Retina (tissue), 1 donor: ENCODE results near the gene KLRF2.
A peak's percentile ranks its signal among the peaks of the same experiment; 100 is the strongest.

ENCODE experiments used
- DNase-seq: peaks from one replicate; pipeline ENCODE4 v3.0.0-alpha.2; 2016

The KLRF2 gene

DNA sequence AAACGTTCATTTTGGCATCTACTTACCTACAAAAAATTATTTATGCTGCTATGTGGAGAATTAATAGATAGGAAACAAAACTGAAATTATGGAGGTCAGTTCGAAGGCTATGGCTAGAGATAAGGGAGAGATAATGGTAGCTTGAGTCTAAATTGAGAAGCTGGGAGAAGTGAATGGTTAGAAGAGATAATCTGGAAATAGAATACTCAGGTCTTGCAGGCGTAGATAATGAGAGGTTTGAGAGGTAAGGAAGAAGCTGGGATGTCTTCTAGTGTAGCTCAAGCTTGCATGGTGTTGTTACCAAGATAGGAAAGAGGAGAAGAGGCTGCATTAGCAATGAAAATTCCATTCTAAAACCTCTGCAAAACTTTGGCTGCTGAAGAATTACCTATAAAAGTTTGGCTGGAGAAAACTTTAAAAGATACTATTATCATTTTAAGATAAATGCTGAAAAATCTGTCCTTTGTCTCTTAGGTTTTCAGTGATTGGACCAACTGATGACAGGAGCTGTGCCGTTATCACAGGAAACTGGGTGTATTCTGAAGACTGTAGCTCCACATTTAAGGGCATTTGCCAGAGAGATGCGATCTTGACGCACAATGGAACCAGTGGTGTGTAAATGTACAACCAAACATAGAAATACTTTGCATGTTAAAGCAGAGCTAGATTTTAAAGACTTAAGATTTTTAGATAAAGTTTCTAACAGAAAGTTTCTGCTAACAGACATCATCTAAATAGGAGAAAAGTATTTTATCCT, 14.1 kb downstream of the KLRF2 start:
- DNase-seq, result no peak

DNA sequence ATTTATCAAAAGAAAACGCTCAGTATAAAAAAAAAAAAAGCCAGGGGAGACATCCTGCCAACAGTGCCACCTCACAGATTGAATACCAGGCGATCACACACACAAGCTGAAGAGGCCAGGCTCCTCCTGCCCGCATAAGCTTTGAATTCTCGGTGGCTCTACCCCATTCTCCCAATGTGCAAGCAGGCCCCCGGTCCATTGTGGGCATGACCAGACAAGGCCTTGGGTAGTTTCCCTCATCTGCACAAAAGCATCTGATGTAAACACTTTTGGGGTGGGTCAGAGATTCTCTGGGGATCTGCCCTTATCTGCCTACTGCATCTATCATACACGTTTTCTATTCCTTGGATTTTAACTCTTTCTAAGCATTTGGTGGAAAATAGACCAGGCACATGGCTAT, 16.2 kb downstream of the KLRF2 start:
- no peak for DNase-seq

DNA sequence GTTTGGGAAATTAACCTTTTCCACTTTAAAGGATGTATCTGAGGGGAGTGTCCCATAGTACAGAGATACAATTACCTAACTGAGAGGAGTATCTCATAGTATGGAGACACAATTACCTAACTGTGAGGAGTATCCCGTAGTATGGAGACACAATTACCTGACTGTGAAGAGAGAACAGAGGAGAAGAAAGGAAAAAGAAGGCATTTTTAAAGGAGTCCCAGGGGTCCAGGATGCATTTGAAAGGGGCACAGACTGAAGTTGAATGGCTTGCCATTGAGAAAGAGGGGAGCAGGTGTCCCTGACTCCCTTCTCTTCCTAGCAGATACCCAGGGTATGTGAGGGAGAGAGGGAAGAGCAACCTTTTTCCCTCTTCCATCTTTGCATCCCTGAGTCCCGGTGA, 17.9 kb downstream of the KLRF2 start:
- DNase-seq, result no peak

DNA sequence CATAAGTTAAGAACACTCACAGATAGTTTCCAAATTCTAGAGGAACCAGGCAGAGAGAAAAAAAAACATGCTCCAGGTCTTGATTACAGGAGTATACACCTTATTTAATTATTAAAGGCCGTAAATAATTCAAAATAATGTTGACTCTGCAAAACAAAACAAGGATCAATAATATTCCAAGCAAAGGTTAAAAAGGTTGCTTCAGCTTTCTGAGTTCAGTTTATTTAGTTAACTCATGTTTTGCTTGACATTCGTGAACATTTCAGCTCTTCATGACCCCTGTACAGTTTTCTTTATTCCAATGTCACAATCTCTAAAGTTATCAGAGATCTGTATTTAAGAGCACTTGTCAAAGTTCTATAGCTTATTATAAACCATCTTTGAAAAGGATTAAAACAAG, 19.6 kb downstream of the KLRF2 start:
- DNase-seq, result no peak

DNA sequence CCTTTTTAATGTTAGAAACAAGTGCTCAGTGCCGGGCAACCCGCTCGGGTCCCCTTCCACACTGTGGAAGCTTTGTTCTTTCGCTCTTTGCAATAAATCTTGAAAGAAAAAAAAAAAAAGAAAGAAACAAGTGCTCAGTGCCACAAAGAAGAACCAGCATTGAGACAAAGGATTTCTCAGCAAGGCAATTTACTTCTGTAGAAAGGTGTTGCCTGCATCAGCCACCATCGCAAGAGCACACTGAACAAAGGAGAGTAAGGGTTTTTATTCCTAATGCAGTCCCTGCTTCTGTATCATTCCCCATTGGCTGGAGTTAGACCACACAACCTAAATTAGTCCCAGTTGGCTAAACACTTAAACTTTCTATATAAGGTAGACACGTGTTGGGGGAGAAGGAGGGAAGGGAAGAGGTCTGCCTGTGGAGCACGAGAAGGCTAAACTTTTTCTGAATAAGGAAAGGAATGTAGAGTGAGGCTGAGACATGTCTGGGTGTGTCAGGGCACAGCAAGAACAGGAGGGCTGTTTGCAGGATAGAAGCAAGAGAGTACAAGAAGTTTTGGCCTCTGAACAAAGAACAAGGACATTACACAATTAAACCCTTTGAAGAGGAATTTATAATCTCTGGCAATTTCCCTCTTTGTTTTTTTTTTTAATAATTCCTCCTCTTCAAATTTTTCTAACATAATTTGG, 21.4 kb downstream of the KLRF2 start:
- DNase-seq, result no peak

DNA sequence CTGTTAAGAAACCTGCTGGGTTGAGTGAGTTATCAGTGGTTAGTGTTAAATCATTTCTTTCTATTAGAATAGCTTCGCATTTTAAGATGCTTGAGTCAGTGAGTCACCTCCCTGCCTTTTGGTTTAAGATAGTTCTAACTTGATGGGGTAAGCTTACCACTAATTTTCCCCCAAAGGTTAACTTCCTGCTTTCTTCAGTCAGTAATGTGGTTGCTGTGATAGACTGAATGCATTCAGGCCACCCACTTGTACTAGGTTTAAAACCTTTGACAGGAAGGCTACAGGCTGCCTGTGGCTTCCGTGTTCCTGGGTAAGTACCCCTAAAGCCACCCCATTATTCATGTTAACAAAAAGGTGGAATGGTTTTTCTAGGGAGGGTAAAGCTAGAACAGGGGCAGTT, 25.6 kb downstream of the KLRF2 start:
- no peak for DNase-seq

DNA sequence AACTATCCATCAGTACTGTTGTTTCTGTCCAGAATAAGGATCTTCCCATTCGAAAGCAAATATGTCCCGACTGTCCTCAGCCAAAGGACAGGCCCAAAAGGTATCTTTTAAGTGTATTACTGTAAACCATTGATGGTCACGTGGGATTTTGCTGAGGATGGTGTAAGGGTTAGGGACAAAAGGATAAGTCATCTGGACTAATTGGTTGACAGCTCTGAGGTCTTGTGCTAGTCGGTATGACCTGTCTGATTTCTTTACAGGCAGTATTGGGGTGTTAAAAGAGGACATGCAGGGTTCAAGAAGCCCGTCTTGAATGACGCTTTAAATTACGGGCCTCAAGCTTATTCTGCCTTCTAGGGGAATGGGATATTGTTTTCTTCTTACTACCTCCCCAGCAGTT, 26.5 kb downstream of the KLRF2 start:
- DNase-seq, result no peak

DNA sequence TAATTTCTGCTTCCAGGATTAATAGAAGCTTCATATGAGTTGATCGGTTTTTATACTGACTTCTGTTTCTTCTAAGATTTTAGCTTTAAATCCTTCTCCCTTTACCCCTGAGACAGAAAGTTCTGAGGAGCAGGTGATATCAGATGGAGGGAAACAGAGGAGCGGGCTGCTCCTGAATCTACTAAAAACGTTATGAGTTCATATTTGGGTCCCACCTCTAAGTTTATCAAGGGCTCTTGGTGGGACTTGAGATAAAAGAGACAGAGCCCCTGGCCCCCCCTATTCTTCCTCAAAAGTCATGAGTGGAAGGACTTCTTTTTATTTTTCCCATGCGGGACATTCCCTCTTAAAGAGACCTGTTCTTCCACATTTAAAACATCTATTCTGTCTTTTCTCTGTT, 27.1 kb downstream of the KLRF2 start:
- no peak for DNase-seq

DNA sequence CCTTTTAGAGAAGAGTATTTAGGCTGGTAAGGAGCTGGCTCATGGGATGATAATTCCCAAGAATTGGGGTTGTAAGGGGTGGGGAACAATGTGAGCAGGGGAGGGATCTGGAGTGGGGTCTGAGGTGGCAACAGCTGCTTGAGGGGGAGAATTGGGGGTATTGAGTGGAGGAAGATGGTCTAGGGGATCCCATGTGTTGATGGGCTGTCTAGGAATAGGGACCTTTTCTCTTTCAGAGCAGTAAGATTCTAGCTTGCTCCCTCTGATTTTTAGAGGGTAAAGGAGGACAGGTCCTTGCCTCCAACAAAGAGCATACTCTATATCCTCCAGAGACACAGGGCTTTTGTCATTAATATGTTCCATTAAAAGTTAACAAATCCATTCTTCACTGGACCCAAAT, 28.4 kb downstream of the KLRF2 start:
- DNase-seq, result no peak

DNA sequence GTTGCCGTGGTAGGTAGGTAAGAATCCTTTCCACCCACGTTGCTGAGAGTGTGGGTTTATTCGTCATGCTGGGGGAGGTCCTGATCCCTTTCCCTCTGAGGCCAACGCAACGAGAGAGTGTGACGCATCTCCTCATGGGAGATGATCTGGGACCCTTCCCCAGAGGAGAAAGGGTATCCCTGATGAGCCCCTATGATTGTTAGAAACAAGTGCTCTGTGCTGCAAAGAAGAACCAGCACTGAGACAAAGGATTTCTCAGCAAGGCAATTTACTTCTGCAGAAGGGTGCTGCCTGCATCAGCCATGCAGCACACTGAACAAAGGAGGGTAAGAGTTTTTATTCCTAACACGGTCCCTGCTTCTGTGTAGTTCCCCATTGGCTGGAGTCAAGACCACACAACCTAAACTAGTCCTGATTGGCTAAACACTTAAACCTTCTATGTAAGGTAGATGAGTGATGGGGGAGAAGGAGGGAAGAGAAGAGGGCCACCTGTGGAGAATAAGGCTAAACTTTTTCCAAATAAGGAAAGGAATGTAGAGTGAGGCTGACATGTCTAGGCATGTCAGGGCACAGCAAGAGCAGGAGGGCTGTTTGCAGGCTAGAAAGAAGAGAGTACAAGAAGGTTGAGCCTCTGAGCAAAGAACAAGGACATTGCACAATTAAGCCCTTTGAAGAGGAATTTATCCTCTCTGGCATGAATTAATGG, 29.6 kb downstream of the KLRF2 start:
- DNase-seq, result no peak

DNA sequence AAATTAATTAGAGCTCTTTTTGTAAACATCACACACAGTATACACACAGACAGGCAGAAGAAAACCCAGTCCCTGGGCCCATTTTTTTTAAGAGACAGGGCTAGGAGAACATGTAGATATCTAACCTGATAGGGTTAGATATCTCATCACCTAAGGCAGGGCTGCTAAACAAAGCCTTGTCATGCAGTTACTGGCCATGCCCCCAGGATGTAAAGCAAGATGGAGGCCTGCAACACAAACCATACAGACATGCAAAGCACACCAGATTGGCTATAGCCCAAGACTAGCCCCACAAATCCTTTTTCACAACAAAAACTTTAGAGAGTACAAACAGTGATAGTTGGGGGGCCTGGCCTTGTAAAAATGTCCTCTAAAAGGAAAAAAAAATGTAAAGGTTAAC, 30.4 kb downstream of the KLRF2 start:
- no peak for DNase-seq

DNA sequence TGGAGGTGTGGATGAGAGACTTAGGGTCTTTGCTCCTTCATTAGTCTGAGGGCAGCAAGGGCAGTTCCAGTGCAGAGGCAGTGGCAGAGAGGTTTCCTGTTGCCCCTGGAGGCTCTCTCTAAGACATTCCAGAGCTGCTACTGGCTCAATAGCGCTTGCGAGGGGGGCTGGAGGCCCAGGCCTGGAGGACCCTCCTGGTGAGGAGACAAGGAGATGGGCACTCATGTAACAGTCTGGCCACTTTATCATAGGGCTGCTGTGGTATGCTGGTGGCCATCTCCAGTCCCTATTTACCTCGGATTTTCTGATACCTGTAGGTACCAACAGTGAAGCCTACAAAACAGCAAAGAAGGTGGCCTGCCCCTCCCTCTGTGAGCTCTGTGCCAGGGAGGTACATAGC, 38.2 kb downstream of the KLRF2 start:
- DNase-seq, result no peak

DNA sequence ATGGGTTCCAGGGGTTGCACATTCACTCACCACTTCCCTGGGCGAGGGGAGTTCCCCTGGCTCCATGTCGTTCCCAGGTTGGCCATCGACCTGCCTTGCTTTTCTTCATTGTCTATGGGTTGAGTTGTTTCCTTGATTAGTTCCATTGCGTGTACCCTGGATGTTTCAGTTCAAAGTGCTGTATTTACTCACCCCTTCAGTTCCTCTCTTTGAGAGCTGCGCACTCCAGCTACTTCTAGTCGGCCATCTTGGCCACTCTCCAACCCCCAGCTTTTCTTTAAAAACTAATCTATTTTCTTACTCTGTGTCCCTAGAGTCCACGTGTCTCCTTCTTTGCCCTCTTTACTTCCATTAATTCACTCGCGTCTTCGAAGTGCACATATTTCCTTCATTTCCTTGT, 39.2 kb downstream of the KLRF2 start:
- no peak for DNase-seq

DNA sequence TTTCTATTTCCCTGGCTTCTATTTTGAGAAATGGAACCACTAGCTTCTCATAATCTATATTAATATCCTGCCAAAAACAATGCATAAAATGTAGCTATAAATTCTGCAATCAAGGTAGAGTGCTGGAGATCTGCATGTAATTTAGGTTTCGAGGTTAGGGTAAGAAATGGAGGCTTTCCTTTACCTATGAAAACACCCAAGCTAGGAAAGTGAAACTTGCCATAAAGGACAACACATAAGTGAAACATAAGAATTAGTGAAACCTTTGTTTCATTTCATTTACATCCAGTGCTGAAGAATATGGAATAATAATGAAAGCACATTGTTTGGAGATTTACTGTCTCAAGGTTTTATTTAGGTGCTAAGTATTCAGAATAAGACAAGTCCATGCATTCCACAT, 41.1 kb downstream of the KLRF2 start:
- no peak for DNase-seq

DNA sequence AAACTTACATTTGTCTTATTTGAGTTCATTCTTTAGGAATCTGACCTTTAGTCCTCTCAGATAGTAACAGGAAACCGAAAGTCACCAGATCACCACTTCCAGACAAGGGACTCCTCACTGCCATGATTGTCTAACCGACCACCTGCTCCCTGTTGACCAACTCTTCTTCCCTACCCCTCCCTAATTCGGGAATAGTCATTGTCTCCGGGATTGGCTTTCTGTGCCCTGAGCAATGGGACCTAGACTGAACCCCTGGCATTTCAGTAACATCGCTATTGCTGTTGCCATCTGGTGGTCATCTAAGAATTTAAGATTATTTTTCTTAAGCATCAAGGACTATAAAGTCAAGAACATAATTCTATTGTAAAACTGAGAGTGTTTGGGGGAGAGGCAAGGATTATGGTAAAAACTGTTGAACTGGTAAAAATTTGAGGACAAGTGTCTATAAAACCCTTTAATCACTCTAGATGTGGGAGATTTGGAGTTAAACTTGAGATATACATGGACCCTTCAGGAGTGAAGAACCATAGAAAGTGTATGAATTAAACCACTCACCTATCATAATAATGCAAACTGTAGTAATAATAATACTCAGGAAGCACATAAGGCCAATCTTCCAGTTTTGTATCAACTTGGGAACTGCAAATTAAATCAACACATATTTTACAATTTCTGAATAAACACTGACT, 44.6 kb downstream of the KLRF2 start:
- DNase-seq, result peak; percentile 6

DNA sequence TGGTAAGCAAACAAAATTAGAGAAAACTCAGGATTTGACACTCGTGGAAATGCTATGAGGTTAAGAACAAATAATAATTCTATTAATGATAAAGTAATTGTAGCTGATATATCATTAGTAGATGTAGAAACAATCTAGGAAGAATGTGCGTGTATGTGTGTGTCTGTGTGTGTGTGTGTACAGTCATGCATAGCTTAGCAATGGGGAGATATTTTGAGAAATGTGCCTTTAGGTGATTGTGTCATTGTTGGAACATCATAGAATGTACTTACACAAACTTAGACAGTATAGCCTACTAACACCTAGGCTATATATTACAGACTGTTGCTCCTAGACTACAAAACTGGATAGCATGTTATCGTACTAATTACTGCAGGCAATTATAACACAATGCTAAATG, 45.6 kb downstream of the KLRF2 start:
- no peak for DNase-seq

DNA sequence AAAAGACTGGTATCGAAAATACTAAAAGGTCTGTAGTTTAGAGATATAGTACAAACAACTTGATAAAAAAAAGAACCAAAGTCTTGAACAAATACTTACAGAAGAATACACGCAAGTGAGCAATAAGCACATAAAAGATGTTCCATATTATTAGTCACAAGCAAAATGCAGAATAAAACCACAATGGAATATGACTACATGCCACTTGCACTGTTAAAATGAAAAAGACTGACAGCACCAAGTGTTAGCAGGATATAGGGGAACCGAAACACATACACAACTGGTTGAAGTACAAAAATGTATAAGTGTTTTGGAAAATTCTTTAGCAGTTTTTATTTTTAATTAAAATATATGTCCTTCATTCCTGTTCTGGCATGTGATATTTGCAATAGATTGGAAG, 47.3 kb downstream of the KLRF2 start:
- no peak for DNase-seq

DNA sequence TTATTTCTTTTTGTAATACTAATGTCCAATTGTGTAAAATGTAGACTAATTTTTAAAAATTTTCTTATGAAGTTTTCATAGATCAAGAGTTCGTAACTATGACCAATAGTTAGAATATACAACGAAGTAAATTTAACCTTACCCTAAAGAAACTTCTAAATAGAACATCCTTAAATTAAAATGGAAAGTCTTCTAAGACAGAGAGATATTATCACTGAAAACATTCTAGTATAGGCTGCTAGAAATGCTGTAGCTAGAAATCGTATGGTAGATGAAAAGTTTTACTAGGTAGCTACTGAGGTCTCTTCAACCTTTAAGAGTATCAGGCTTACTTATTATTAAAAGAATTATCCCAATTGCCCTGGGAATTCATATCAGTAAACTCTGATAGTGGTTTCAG, 50.0 kb downstream of the KLRF2 start:
- no peak for DNase-seq

DNA sequence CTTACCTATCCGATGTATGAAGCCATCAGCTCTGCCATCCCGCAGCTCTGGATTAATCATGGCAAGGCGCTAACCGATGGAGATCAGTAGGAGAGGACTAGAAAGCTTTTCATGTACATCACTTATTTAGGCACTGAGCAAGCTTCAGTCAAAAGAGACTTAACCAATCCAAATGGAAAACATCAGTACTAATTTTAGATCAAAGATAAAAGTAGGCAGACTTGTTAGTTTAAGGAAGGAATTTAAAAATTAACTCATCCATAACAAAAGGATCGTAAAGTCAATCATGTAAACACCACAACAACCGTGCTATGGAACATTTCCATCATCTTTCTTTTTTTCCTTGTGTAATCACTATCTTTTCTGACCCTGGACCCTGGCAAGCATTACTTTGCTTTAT, 51.0 kb downstream of the KLRF2 start, which contains the start of gene CLEC2A:
CLEC2A (minus strand) TSS at position 101 of the 400 bp plus-strand sequence; CDS start at position 60, 41 bp downstream.
- no peak for DNase-seq

DNA sequence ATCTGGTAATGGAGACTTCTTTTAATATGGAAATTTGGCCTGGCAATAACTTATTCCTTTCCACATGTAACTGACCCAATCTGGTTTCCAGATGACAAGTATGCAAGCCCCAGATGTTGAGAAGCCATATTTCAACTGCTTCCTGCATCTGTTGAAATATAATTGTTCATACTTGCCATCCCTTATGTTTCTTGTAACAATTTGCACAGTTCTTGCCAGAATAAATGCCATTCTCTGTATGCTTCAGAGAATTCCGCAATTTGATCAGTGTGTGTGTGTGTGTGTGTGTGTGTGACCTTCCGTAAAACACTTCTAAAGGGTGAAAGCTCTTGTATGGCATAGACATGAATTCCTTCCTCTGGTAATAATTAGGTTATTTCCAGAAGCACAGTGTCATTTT, 52.7 kb downstream of the KLRF2 start:
- no peak for DNase-seq

DNA sequence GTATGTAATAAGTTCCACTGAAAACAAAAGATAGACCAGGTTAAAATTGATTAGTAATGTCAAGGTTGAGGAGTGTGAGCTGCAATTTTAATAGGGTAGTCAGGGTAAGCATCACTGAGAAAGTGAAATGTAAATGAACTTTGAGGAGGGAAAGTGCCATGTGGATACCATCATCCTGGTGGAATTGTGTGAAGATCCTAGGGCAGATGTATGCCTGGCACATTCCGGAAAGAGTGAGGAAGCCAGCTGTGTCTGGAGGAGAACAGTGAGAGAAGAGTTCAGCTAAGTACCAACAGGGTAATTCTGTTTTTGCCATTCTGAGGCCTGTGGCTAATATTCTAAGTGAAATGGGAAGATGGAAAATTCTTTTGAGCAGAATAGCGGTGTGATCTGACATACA, 53.7 kb downstream of the KLRF2 start:
- no peak for DNase-seq

DNA sequence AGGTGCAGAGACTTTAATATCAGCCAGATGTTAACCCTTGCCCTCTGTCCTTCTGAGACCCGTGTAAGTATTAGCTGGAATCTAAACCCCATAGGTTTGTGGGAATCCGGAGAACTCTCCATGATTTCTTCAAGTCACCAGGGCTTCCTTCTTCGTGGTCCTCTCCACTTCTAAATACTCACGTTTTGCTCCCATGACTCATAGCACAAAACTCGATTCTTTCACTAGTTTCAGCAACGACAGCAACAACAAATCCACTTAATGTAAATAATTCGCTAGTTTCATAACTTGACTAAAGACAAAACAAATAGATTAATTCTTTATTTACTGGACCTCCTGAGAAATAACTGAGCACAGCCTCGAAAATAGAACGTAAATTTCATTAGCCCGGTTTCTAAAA, 55.3 kb downstream of the KLRF2 start:
- no peak for DNase-seq

DNA sequence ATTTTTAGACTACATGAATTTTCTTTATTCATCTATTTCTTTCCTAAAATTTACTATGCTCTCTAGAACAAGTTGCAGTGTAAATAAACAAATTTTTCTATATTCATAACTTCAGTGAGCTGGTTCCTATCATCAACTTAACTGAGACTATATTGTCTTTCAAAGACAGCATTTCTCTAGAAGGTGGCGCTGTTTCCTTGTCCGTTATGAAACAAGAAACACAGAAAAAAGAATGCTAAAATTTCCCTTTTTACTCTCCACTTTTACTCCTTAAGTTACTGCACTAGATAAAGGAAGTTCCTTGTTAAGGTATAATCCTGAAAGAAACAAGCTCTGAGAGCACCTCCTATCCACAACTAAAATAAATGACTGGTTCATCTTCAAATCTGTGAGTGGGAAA, 59.1 kb downstream of the KLRF2 start:
- DNase-seq, result no peak

DNA sequence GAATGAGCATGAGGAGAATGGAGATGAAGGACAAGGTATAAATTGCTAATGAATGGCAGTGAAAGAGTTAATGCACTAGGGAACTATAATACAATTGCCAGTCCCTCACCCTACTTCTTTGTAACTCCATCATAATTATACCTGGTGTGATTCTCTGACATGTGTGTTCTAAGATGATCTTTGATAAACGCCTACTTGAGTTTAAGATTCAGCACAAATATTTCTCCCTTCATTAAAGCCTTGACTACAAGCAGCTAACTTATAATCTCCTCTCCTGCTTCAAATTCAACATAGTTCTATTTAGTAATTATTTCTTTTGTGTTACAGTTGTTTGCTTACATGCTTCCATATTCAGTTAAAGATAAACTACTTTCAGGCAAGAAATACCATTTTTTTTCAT, 60.5 kb downstream of the KLRF2 start:
- no peak for DNase-seq
